Cardiac muscle cell (in vitro differentiated cells and primary cell): ENCODE data around the gene ENPP7. TPM values are rescaled to one million over a fixed set of nuclear protein-coding genes. Genes with fewer than 3 reads are reported as not detected.
A peak's percentile ranks its signal among the peaks of the same experiment; 100 is the strongest.

ENCODE experiments used
- DNase-seq, 2 donors: peaks; one replicate each; pipeline versions ENCODE4 v3.0.0 to v3.0.0-alpha.2; 2010 to 2017; ENCODE audit warnings: low read depth in 1 of 2, low spot score in 1 of 2
- H3K27ac ChIP-seq: fragments of 200-600 bp; sonication (generic); 2 replicates; pipeline ENCODE4 v1.5.1; 2016
- H3K27me3 ChIP-seq: fragments of 200-600 bp; sonication (generic); 2 replicates; pipeline ENCODE4 v1.6.0; 2016; ENCODE audit warnings: control low read depth
- H3K36me3 ChIP-seq: fragments of 200-600 bp; sonication (generic); 2 replicates; pipeline ENCODE4 v1.5.1; 2016; ENCODE audit warnings: control low read depth
- H3K4me1 ChIP-seq: fragments of 200-600 bp; sonication (generic); 2 replicates; pipeline ENCODE4 v1.8.1; 2017; ENCODE audit warnings: low read depth, mild to moderate bottlenecking, mixed run types
- H3K4me3 ChIP-seq: fragments of 200-600 bp; sonication (generic); 2 replicates; pipeline ENCODE4 v1.5.1; 2016; ENCODE audit warnings: mild to moderate bottlenecking
- H3K9me3 ChIP-seq: fragments of 200-600 bp; sonication (generic); 2 replicates; pipeline ENCODE4 v1.5.1; 2017; ENCODE audit warnings: low read depth, mild to moderate bottlenecking, control low read depth
- polyA plus RNA-seq: library from polyadenylated mRNA; unstranded; fragments of >200 nt; fragmentation: Nextera tagmentation; extraction: Ambion mirVana; gene quantifications from 2 replicates; pipeline ENCODE4 v1.2.1, GENCODE V29; 2016
- total RNA-seq: library from RNA; depleted of rRNA; stranded (reverse); fragments of >200 nt; gene quantifications from 2 replicates; pipeline ENCODE4 v1.2.3, GENCODE V29; 2016
- TF ChIP-seq, protein P1 (sequence below): IDR thresholded peaks from 2 replicates; pipeline ENCODE4 v1.5.1; 2012; ENCODE audit warnings: low read depth, mild to moderate bottlenecking, low read length

ENPP7 gene
- total and polyA plus RNA-seq, 2 experiments from 2014 or later, result not detected

DNA sequence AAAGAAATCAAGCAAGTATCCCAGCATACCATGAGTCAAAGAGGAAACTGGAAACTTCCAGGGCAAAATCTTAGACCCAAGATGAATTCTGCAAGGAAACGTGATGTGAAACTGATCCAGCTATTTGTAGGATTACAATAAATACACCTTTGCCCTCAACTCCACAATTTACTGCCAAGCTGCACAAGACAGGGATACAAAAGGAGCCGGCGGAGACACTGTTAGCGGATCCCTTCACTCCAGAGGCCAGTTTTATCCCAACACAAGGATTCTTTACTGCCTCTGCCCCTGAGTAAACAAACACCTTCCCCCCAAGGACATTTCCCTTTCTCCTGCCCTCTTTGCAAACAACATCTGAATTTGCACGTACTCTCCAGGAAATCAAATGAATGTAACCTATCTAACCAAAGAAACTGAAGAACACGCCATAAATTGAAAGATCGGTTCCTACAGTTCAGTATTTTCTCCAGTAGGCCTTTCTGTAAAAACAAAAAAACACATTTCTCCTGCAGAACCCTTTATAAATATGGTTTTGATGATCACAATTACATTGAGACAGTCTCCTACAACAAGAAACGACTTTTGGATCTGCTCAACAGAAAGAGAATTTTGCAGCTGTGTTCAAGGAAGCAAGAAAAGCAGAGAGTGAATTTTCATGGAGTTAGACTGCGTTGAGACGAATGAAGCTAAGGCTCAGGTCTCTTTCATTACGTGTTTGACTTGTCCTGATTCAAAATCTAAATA is 45.8 kb downstream of the ENPP7 start:
- no peaks in the 10 kb centered on the region for H3K36me3 ChIP-seq
- H3K27ac ChIP-seq, result peak overlapping the region; percentile 61
- TF ChIP-seq, protein P1, sequence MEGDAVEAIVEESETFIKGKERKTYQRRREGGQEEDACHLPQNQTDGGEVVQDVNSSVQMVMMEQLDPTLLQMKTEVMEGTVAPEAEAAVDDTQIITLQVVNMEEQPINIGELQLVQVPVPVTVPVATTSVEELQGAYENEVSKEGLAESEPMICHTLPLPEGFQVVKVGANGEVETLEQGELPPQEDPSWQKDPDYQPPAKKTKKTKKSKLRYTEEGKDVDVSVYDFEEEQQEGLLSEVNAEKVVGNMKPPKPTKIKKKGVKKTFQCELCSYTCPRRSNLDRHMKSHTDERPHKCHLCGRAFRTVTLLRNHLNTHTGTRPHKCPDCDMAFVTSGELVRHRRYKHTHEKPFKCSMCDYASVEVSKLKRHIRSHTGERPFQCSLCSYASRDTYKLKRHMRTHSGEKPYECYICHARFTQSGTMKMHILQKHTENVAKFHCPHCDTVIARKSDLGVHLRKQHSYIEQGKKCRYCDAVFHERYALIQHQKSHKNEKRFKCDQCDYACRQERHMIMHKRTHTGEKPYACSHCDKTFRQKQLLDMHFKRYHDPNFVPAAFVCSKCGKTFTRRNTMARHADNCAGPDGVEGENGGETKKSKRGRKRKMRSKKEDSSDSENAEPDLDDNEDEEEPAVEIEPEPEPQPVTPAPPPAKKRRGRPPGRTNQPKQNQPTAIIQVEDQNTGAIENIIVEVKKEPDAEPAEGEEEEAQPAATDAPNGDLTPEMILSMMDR, result no peak
- DNase-seq, result no peak
- H3K9me3 ChIP-seq, result no peaks in the 10 kb centered on the region
- no peak overlapping the region for H3K4me3 ChIP-seq
- peaks cover 7% of the 10 kb centered on the region for H3K4me1 ChIP-seq
- no peaks in the 10 kb centered on the region for H3K27me3 ChIP-seq

DNA sequence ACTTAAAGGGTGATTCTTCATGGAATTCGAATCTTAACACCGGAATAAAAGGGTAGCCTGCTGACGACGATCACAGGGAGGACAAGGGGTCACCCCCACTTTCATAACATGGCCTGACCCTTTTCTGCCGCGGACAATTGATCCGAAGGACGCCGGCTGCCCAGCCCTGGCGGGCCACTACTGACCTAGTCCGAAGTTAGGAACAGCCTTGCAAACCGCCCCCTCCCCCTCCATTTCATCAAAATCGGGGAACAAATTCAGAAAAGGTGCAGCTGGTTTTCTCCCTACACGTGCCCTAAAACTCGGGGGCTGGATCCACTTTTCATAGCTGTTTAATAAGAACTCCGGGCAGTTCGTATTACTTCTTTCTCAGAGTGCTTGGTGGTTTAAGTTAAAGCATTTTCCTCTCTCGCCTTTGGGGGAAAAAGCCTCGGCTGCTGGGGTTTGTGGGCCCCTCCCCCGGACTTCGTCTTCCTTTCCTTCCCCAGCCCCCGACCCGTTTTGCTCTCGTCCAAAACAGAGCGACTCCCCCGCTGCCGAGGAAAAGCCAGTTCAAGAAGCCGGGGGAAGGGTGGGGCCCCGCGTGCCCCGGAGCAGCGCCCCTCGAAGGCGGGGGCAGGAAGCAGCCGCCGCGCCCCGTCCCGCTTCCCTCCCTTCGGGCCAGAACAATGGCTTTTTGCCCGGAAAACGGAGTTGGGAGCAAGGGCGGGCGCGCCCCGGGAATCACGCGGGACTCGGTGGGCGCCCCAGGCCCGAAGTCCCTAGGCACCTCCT is 46.6 kb downstream of the ENPP7 start:
- H3K4me1 ChIP-seq, result peaks cover 7% of the 10 kb centered on the region
- TF ChIP-seq, protein P1, result peak; percentile 36
- peak overlapping the region; percentile 61 for H3K27ac ChIP-seq
- no peaks in the 10 kb centered on the region for H3K9me3 ChIP-seq
- no peaks in the 10 kb centered on the region for H3K27me3 ChIP-seq
- H3K4me3 ChIP-seq, result peak overlapping the region; percentile 38
- DNase-seq, result peak; percentile 58 to 67
- H3K36me3 ChIP-seq, result no peaks in the 10 kb centered on the region

GRCh38 chr17:79777894-79778503 is 47.3 kb downstream of the ENPP7 start, which contains the start of gene CBX2:
Gene CBX2, plus strand, starts transcription at chr17:79778148. Its CDS starts 88 bp downstream, at chr17:79778236.
- Histone ChIP-seq H3K4me3 (peak within 1 kb of the TSS; percentile 93), H3K4me1 (peaks cover 7% of the 10 kb centered on the region), H3K27ac (peak within 1 kb of the TSS; percentile 61), H3K36me3 (no peaks in the 10 kb centered on the region), H3K27me3 (no peaks in the 10 kb centered on the region), H3K9me3 (no peaks in the 10 kb centered on the region)
- TF ChIP-seq, protein P1, result no peak
- DNase-seq, result peak; percentile 76 to 91

GRCh38 chr17:79778504-79779083 is 47.9 kb downstream of the ENPP7 start:
- no peaks in the 10 kb centered on the region for H3K27me3 ChIP-seq
- peak overlapping the region; percentile 38 for H3K27ac ChIP-seq
- TF ChIP-seq, protein P1, result no peak
- peak in 1 of 2 donors; percentile 58 for DNase-seq
- no peaks in the 10 kb centered on the region for H3K9me3 ChIP-seq
- H3K4me3 ChIP-seq, result peak overlapping the region; percentile 93
- peaks cover 7% of the 10 kb centered on the region for H3K4me1 ChIP-seq
- H3K36me3 ChIP-seq, result no peaks in the 10 kb centered on the region

- H3K4me3 ChIP-seq, result peak overlapping the region; percentile 93
- H3K27me3 ChIP-seq, result no peaks in the 10 kb centered on the region
- TF ChIP-seq, protein P1, result no peak
- no peaks in the 10 kb centered on the region for H3K9me3 ChIP-seq
- H3K36me3 ChIP-seq, result peaks cover 2% of the 10 kb centered on the region
- peak overlapping the region; percentile 37 for H3K27ac ChIP-seq
- DNase-seq, result no peak
- peaks cover 7% of the 10 kb centered on the region for H3K4me1 ChIP-seq
Measured at GRCh38 chr17:79779084-79779529, 48.4 kb downstream of the ENPP7 start.
